IMR-90 (cell line): ENCODE measurements around the gene KIF1A. TPM values are rescaled to one million over a fixed set of nuclear protein-coding genes. Genes with fewer than 3 reads are reported as not detected.

ENCODE experiments used
- ATAC-seq: fragments of 200-7000 bp; cut with Tn5 transposase; 2 replicates; pipeline ENCODE4 v1.9.1; 2020; ENCODE audit warnings: low read depth, mild to moderate bottlenecking, moderate library complexity
- BruUV-seq: library from RNA; stranded (reverse); fragments of 400-500 nt; replicated peaks from 2 replicates; lab custom pipeline; 2021; lab: Mats Ljungman, UMichigan
- CTCF ChIA-PET: fragments of 300-600 bp; formaldehyde crosslinking; extraction: SDS; loops from one replicate; lab custom pipeline; 2021; ENCODE audit warnings: antibody characterized with exemption; lab: Yijun Ruan, JAX
- POLR2A ChIA-PET: fragments of 300-600 bp; sonication (Branson Sonifier 250); formaldehyde crosslinking; loops from one replicate; lab custom pipeline; 2022; ENCODE audit warnings: antibody characterized with exemption; ENCODE audit not compliant: unreplicated experiment; lab: Charles Lee
- DNase-seq: peaks from one replicate; pipeline ENCODE4 v3.0.0; 2013
- H2AFZ ChIP-seq: replicated peaks from 2 replicates; pipeline ENCODE3; 2013; ENCODE audit warnings: low read length, mild to moderate bottlenecking; ENCODE audit not compliant: poor library complexity
- H2AK5ac ChIP-seq: 2 replicates; pipeline ENCODE4 v1.6.1; 2013; ENCODE audit warnings: low read depth, low read length, inconsistent platforms
- H2AK9ac ChIP-seq: replicated peaks from 2 replicates; pipeline ENCODE3; 2013; ENCODE audit warnings: mild to moderate bottlenecking, low read depth, low read length, moderate library complexity; ENCODE audit not compliant: poor library complexity
- H2BK120ac ChIP-seq: 2 replicates; pipeline ENCODE4 v1.6.1; 2013; ENCODE audit warnings: low read depth, low read length, inconsistent platforms
- H2BK15ac ChIP-seq: 3 replicates; pipeline ENCODE4 v1.6.1; 2013; ENCODE audit warnings: low read depth, low read length, inconsistent platforms
- H2BK20ac ChIP-seq: 2 replicates; pipeline ENCODE4 v1.6.1; 2013; ENCODE audit warnings: low read depth, mild to moderate bottlenecking, inconsistent platforms, low read length, moderate library complexity
- H2BK5ac ChIP-seq: 2 replicates; pipeline ENCODE4 v1.6.1; 2013; ENCODE audit warnings: mild to moderate bottlenecking, low read depth, low read length, inconsistent platforms; ENCODE audit not compliant: poor library complexity, severe bottlenecking
- H3K14ac ChIP-seq: replicated peaks from 2 replicates; pipeline ENCODE4 v1.6.1; 2013; ENCODE audit warnings: low read depth, low read length, inconsistent platforms
- H3K18ac ChIP-seq: 2 replicates; pipeline ENCODE4 v1.6.1; 2013; ENCODE audit warnings: low read depth, low read length, control low read depth
- H3K23ac ChIP-seq: 2 replicates; pipeline ENCODE4 v1.6.1; 2013; ENCODE audit warnings: low read depth, low read length, inconsistent platforms
- H3K27ac ChIP-seq: 2 replicates; pipeline ENCODE4 v1.5.1; 2013; ENCODE audit warnings: mild to moderate bottlenecking, control low read depth, low read length; ENCODE audit not compliant: insufficient read depth
- H3K27me3 ChIP-seq: 2 replicates; pipeline ENCODE4 v1.6.1; 2013; ENCODE audit warnings: low read length; ENCODE audit not compliant: control insufficient read depth, insufficient read depth
- H3K36me3 ChIP-seq: 2 replicates; pipeline ENCODE4 v1.6.1; 2013; ENCODE audit warnings: low read length, mixed read lengths; ENCODE audit not compliant: control insufficient read depth, insufficient read depth
- H3K4ac ChIP-seq: 2 replicates; pipeline ENCODE4 v1.6.1; 2013; ENCODE audit warnings: low read depth, low read length, inconsistent platforms
- H3K4me1 ChIP-seq: 2 replicates; pipeline ENCODE4 v1.6.1; 2013; ENCODE audit warnings: low read length, mixed read lengths; ENCODE audit not compliant: control insufficient read depth, insufficient read depth
- H3K4me2 ChIP-seq: 2 replicates; pipeline ENCODE4 v1.6.1; 2013; ENCODE audit warnings: low read depth, mild to moderate bottlenecking, control low read depth, low read length, moderate library complexity
- H3K4me3 ChIP-seq: 2 replicates; pipeline ENCODE4 v1.5.1; 2013; ENCODE audit warnings: low read depth, mild to moderate bottlenecking, control low read depth, low read length, moderate library complexity; ENCODE audit not compliant: insufficient read depth
- H3K56ac ChIP-seq: 2 replicates; pipeline ENCODE4 v1.6.1; 2013; ENCODE audit warnings: low read length, inconsistent platforms; ENCODE audit not compliant: insufficient read depth; ENCODE audit errors: extremely low read depth
- H3K79me1 ChIP-seq, 2 experiments: 2 replicates each; pipeline ENCODE4 v1.6.1; 2013; ENCODE audit warnings: low read length in 2 of 2, inconsistent platforms in 1 of 2, low read depth in 1 of 2
- H3K9ac ChIP-seq: 2 replicates; pipeline ENCODE4 v1.6.1; 2013; ENCODE audit warnings: low read depth, low read length, control low read depth
- H3K9me1 ChIP-seq: 2 replicates; pipeline ENCODE4 v1.6.1; 2013; ENCODE audit warnings: low read length, inconsistent platforms; ENCODE audit not compliant: insufficient read depth
- H3K9me3 ChIP-seq: 2 replicates; pipeline ENCODE4 v1.6.1; 2013; ENCODE audit warnings: low read length; ENCODE audit not compliant: control insufficient read depth, insufficient read depth
- H4K20me1 ChIP-seq: 2 replicates; pipeline ENCODE4 v1.6.1; 2013; ENCODE audit warnings: low read length, inconsistent platforms; ENCODE audit not compliant: insufficient read depth
- H4K5ac ChIP-seq: 2 replicates; pipeline ENCODE4 v1.6.1; 2013; ENCODE audit warnings: mild to moderate bottlenecking, low read depth, low read length, control low read depth
- H4K8ac ChIP-seq, 2 experiments: 2 replicates each; pipeline ENCODE4 v1.6.1; 2013; ENCODE audit warnings: low read depth in 2 of 2, low read length in 2 of 2, control low read depth in 1 of 2, inconsistent platforms in 1 of 2
- H4K91ac ChIP-seq: 2 replicates; pipeline ENCODE4 v1.6.1; 2013; ENCODE audit warnings: low read depth, low read length, inconsistent platforms; ENCODE audit not compliant: insufficient read depth
- BHLHE40 ChIP-seq: fragments of 150-350 bp; IDR thresholded peaks from 2 replicates; pipeline ENCODE4 v1.6.1; 2016; ENCODE audit warnings: mild to moderate bottlenecking, low read depth, low read length
- CEBPB ChIP-seq: IDR thresholded peaks from 2 replicates; pipeline ENCODE4 v1.6.1; 2012; ENCODE audit warnings: low read depth, low read length, improper control_type of control experiment
- CHD1 ChIP-seq: IDR thresholded peaks from 2 replicates; pipeline ENCODE4 v1.6.1; 2012; ENCODE audit warnings: low read depth, low read length, improper control_type of control experiment
- FOS ChIP-seq: fragments of 150-350 bp; IDR thresholded peaks from 2 replicates; pipeline ENCODE4 v1.6.1; 2016; ENCODE audit warnings: low read depth, low read length
- MXI1 ChIP-seq: IDR thresholded peaks from 2 replicates; pipeline ENCODE4 v1.6.1; 2012; ENCODE audit warnings: low read depth, mild to moderate bottlenecking, low read length, moderate library complexity, borderline replicate concordance
- NFE2L2 ChIP-seq: fragments of 150-350 bp; IDR thresholded peaks from 2 replicates; pipeline ENCODE4 v1.6.1; 2016; ENCODE audit warnings: low read depth, mild to moderate bottlenecking, low read length
- POLR2A ChIP-seq: IDR thresholded peaks from 2 replicates; pipeline ENCODE4 v1.6.1; 2012; ENCODE audit warnings: mild to moderate bottlenecking, low read depth, low read length
- RAD21 ChIP-seq: IDR thresholded peaks from 2 replicates; pipeline ENCODE4 v1.6.1; 2012; ENCODE audit warnings: low read length, improper control_type of control experiment
- RCOR1 ChIP-seq: IDR thresholded peaks from 2 replicates; pipeline ENCODE4 v1.6.1; 2012; ENCODE audit warnings: mild to moderate bottlenecking, low read length, improper control_type of control experiment; ENCODE audit not compliant: insufficient replicate concordance
- RFX5 ChIP-seq: IDR thresholded peaks from 2 replicates; pipeline ENCODE4 v1.8.0; 2012; ENCODE audit warnings: low read depth, mild to moderate bottlenecking, low read length, moderate library complexity
- WGBS, 2 experiments: methylation state at CpG; one replicate each; pipeline versions ENCODE4 v1.1.5 to v1.1.7; 2013; ENCODE audit warnings: missing lambda C conversion rate in 2 of 2; ENCODE audit not compliant: insufficient read length in 1 of 2; ENCODE audit errors: extremely low coverage in 2 of 2; 5-methylcytosine and 5-hydroxymethylcytosine counted together
- dilution Hi-C: fragments of 300-500 bp; cut with HindIII; formaldehyde crosslinking; loops from one replicate; pipeline ENCODE4 v1.14.3; 2018; ENCODE audit warnings: low sequenced_read_pairs; ENCODE audit not compliant: unreplicated experiment
- in situ Hi-C: fragments of 300-500 bp; cut with MboI; formaldehyde crosslinking; loops from 3 replicates; pipeline ENCODE4 v1.14.3; 2019; ENCODE audit warnings: low sequenced_read_pairs, inconsistent platforms, mixed read lengths
- intact Hi-C: fragments of 100-400 bp; cut with micrococcal nuclease; formaldehyde crosslinking; loops from 2 replicates; pipeline ENCODE4 v1.10.0; 2022
- polyA plus RNA-seq, 3 experiments: library from polyadenylated mRNA; depleted of rRNA; stranded (reverse); fragments of >200 nt; gene quantifications; 2 replicates each; pipeline ENCODE4 v1.2.3, GENCODE V29; 2012; ENCODE audit warnings: low replicate concordance in 1 of 3
- total RNA-seq: library from RNA; depleted of rRNA; stranded (reverse); fragments of >200 nt; gene quantifications from 2 replicates; pipeline ENCODE4 v1.2.3, GENCODE V29; 2012
- TF ChIP-seq, protein P1 (sequence below): fragments of 150-350 bp; IDR thresholded peaks from 2 replicates; pipeline ENCODE4 v1.6.1; 2016; ENCODE audit warnings: low read depth, mild to moderate bottlenecking, low read length, moderate library complexity, borderline replicate concordance
- TF ChIP-seq, protein P2 (sequence below): conservative IDR thresholded peaks from 2 replicates; pipeline ENCODE4 v1.5.1; 2012; ENCODE audit warnings: mild to moderate bottlenecking, low read depth, low read length, improper control_type of control experiment

Gene KIF1A
- total and polyA plus RNA-seq, 2 of the 4 experiments (the other 2 are of a cell fraction), result under 0.01 TPM; not detected in 1

- no peak overlapping the region for H3K4ac ChIP-seq
- no TSS peak for BruUV-seq
- H2BK5ac ChIP-seq, result no peak overlapping the region
- no peak overlapping the region for H2AK5ac ChIP-seq
- no peaks in the 10 kb centered on the region; the same call in 1 of the 2 replicates for H4K20me1 ChIP-seq
- ChIA-PET CTCF (no interaction called here), POLR2A (no interaction called here)
- no peak overlapping the region for H3K14ac ChIP-seq
- no peak overlapping the region for H2BK15ac ChIP-seq
- H3K27ac ChIP-seq, result no peak overlapping the region
- peak overlapping the region; percentile 43 for H2AFZ ChIP-seq
- H3K79me1 ChIP-seq, result no peaks in the 10 kb centered on the region
- no peak overlapping the region for H2AK9ac ChIP-seq
- dilution Hi-C loops, result no loop called here
- no peak overlapping the region for H3K56ac ChIP-seq
- H4K91ac ChIP-seq, result no peak overlapping the region
- H3K4me3 ChIP-seq, result no peak overlapping the region
- no peak for ATAC-seq
- no peak overlapping the region for H3K23ac ChIP-seq
- TF ChIP-seq, protein P1, sequence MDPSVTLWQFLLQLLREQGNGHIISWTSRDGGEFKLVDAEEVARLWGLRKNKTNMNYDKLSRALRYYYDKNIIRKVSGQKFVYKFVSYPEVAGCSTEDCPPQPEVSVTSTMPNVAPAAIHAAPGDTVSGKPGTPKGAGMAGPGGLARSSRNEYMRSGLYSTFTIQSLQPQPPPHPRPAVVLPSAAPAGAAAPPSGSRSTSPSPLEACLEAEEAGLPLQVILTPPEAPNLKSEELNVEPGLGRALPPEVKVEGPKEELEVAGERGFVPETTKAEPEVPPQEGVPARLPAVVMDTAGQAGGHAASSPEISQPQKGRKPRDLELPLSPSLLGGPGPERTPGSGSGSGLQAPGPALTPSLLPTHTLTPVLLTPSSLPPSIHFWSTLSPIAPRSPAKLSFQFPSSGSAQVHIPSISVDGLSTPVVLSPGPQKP, result no peak
- TF ChIP-seq MXI1, result no peak
- no peak for TF ChIP-seq RAD21
- no peak for TF ChIP-seq CHD1
- TF ChIP-seq FOS, result no peak
- no peak for TF ChIP-seq RFX5
- TF ChIP-seq RCOR1, result no peak
- TF ChIP-seq NFE2L2, result no peak
- no peak for TF ChIP-seq CEBPB
- TF ChIP-seq BHLHE40, result no peak
- TF ChIP-seq, protein P2, sequence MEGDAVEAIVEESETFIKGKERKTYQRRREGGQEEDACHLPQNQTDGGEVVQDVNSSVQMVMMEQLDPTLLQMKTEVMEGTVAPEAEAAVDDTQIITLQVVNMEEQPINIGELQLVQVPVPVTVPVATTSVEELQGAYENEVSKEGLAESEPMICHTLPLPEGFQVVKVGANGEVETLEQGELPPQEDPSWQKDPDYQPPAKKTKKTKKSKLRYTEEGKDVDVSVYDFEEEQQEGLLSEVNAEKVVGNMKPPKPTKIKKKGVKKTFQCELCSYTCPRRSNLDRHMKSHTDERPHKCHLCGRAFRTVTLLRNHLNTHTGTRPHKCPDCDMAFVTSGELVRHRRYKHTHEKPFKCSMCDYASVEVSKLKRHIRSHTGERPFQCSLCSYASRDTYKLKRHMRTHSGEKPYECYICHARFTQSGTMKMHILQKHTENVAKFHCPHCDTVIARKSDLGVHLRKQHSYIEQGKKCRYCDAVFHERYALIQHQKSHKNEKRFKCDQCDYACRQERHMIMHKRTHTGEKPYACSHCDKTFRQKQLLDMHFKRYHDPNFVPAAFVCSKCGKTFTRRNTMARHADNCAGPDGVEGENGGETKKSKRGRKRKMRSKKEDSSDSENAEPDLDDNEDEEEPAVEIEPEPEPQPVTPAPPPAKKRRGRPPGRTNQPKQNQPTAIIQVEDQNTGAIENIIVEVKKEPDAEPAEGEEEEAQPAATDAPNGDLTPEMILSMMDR, result no peak
- TF ChIP-seq POLR2A, result no peak
- H3K9me3 ChIP-seq, result peaks cover 17% of the 10 kb centered on the region
- no peak overlapping the region for H4K5ac ChIP-seq
- in situ Hi-C loops, result no loop called here
- 76% methylated on average over 14 of the region's 17 CpGs; no CpG with 5 or more reads in 1 of the 2 experiments for WGBS, 2 experiments
- no peak overlapping the region for H3K18ac ChIP-seq
- no peak overlapping the region for H2BK120ac ChIP-seq
- no peak overlapping the region for H2BK20ac ChIP-seq
- H3K9ac ChIP-seq, result no peak overlapping the region
- H4K8ac ChIP-seq, result no peak overlapping the region
- H3K27me3 ChIP-seq, result peaks cover 5% of the 10 kb centered on the region
- no peaks in the 10 kb centered on the region for H3K36me3 ChIP-seq
- H3K4me2 ChIP-seq, result no peak overlapping the region
- intact Hi-C loops, result no loop called here
- no peaks in the 10 kb centered on the region for H3K9me1 ChIP-seq
- H3K4me1 ChIP-seq, result no peaks in the 10 kb centered on the region
- no peak for DNase-seq
Observed at GRCh38 chr2:240811346-240812300, 8.4 kb downstream of the KIF1A start.
